Skeletal muscle satellite cell (primary cell): ENCODE results near the gene BEAN1.

Experiments used
- H3K27me3 ChIP-seq: 2 replicates; pipeline ENCODE4 v1.7.0; 2013; ENCODE audit warnings: low read length; ENCODE audit not compliant: control insufficient read depth, insufficient read depth
- H3K36me3 ChIP-seq: 2 replicates; pipeline ENCODE4 v1.7.0; 2013; ENCODE audit warnings: mild to moderate bottlenecking, control low read depth, low read length; ENCODE audit not compliant: insufficient read depth
- H3K4me1 ChIP-seq: 2 replicates; pipeline ENCODE4 v1.7.0; 2013; ENCODE audit warnings: low read length; ENCODE audit not compliant: control insufficient read depth, insufficient read depth
- H3K4me2 ChIP-seq: 2 replicates; pipeline ENCODE4 v1.7.0; 2013; ENCODE audit warnings: mild to moderate bottlenecking, low read length
- H3K4me3 ChIP-seq: 2 replicates; pipeline ENCODE4 v1.7.0; 2013; ENCODE audit warnings: low read length
- H3K9ac ChIP-seq: 2 replicates; pipeline ENCODE4 v1.7.0; 2013; ENCODE audit warnings: mild to moderate bottlenecking, low read depth, low read length, moderate library complexity
- H3K9me3 ChIP-seq: replicated peaks from 2 replicates; pipeline ENCODE4 v1.7.0; 2013; ENCODE audit warnings: mild to moderate bottlenecking, control low read depth, low read length

BEAN1 gene

GRCh38 chr16:66426112-66427035, 721 bp upstream of the BEAN1 start:
- Histone ChIP-seq H3K4me1 (peaks cover 21% of the 10 kb centered on the region), H3K36me3 (no peaks in the 10 kb centered on the region), H3K4me2 (peak overlapping the region; percentile 70), H3K4me3 (peak overlapping the region; percentile 51), H3K9ac (no peak overlapping the region), H3K9me3 (no peaks in the 10 kb centered on the region), H3K27me3 (peaks cover 62% of the 10 kb centered on the region)

DNA sequence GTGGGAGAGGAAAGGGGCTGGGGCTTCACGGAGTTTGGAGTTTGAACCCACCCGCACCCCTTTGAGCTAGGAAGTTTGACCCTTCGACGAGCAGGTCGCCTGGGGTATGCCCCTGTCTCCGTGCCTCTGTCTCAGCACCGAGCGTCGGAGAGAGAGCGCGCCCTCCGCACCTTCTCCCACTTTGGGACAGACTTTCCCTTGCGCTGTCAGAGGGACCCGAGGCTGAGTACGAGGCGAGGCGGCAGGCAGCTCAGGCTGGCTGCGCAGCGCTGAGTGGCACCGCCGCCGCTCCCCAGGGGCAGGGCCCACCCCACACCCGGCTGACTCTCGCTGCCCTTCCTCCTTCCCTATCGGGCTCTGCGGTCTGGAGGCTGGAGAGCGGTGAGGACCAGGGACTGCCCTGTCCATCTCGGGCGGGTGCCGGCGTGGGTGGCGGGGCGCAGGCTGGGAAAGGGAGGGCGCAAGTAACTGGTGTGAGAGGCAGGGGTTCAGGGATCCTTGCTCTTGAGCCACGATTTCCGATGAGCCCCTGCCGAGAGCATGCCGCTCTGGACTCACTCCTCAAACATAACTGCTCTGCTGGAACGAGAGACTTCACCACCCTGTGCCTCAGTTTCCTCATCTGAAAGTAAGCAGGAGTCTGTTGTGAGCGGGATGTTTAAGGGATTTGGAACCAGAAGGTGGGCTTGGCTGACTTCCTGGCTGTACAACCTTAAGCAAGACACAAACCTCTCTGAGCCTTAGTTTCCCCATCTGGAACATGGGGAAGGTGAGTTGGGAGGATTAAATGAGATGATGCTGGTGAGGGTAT, 981 bp downstream of the BEAN1 start:
- Histone ChIP-seq H3K4me1 (peaks cover 12% of the 10 kb centered on the region), H3K9ac (no peak overlapping the region), H3K4me2 (peak overlapping the region; percentile 71), H3K9me3 (no peaks in the 10 kb centered on the region), H3K27me3 (peaks cover 75% of the 10 kb centered on the region), H3K4me3 (peak overlapping the region; percentile 42), H3K36me3 (no peaks in the 10 kb centered on the region)

- H3K36me3 ChIP-seq = no peaks in the 10 kb centered on the region
- peaks cover 12% of the 10 kb centered on the region for H3K4me1 ChIP-seq
- H3K27me3 ChIP-seq = peaks cover 75% of the 10 kb centered on the region
- H3K9ac ChIP-seq = no peak overlapping the region
- H3K9me3 ChIP-seq = no peaks in the 10 kb centered on the region
- H3K4me2 ChIP-seq = no peak overlapping the region
- H3K4me3 ChIP-seq = no peak overlapping the region
These were observed 1.7 kb downstream of the BEAN1 start for GRCh38 chr16:66428682-66429251.

- Histone ChIP-seq H3K4me2 (no peak overlapping the region), H3K9me3 (no peaks in the 10 kb centered on the region), H3K36me3 (no peaks in the 10 kb centered on the region), H3K27me3 (peaks cover 71% of the 10 kb centered on the region), H3K4me3 (no peak overlapping the region), H3K4me1 (peaks cover 12% of the 10 kb centered on the region), H3K9ac (no peak overlapping the region)
These were observed 2.3 kb downstream of the BEAN1 start for GRCh38 chr16:66429290-66429962.

DNA sequence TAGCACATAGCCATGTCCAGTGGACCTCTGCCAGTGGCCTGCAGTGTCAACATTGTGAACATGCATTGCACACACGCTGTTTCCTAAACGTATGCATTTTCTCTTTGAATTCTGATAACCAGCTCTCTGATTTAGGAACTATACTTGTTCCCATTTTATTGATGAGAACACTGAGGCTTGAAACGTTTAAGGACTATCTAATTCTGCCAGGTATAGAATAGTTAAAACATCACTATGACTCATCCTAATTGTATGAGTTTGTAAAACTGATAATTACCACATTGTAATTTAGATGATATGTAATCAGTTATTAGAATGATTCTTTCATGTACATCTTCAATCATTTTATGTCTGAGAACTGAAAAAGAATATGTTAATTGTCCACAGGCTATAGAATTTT, 3.1 kb downstream of the BEAN1 start:
- peaks cover 70% of the 10 kb centered on the region for H3K27me3 ChIP-seq
- H3K4me2 ChIP-seq = no peak overlapping the region
- peaks cover 12% of the 10 kb centered on the region for H3K4me1 ChIP-seq
- H3K9ac ChIP-seq = no peak overlapping the region
- H3K9me3 ChIP-seq = no peaks in the 10 kb centered on the region
- no peak overlapping the region for H3K4me3 ChIP-seq
- H3K36me3 ChIP-seq = no peaks in the 10 kb centered on the region

GRCh38 chr16:66431760-66432159, 4.7 kb downstream of the BEAN1 start:
- Histone ChIP-seq H3K36me3 (no peaks in the 10 kb centered on the region), H3K4me1 (peaks cover 8% of the 10 kb centered on the region), H3K27me3 (peaks cover 59% of the 10 kb centered on the region), H3K9ac (no peak overlapping the region), H3K4me3 (no peak overlapping the region), H3K9me3 (no peaks in the 10 kb centered on the region), H3K4me2 (no peak overlapping the region)

GRCh38 chr16:66432429-66432828, 5.3 kb downstream of the BEAN1 start:
- Histone ChIP-seq H3K36me3 (no peaks in the 10 kb centered on the region), H3K9ac (no peak overlapping the region), H3K9me3 (no peaks in the 10 kb centered on the region), H3K4me1 (peaks cover 8% of the 10 kb centered on the region), H3K27me3 (peaks cover 58% of the 10 kb centered on the region), H3K4me2 (no peak overlapping the region), H3K4me3 (no peak overlapping the region)

DNA sequence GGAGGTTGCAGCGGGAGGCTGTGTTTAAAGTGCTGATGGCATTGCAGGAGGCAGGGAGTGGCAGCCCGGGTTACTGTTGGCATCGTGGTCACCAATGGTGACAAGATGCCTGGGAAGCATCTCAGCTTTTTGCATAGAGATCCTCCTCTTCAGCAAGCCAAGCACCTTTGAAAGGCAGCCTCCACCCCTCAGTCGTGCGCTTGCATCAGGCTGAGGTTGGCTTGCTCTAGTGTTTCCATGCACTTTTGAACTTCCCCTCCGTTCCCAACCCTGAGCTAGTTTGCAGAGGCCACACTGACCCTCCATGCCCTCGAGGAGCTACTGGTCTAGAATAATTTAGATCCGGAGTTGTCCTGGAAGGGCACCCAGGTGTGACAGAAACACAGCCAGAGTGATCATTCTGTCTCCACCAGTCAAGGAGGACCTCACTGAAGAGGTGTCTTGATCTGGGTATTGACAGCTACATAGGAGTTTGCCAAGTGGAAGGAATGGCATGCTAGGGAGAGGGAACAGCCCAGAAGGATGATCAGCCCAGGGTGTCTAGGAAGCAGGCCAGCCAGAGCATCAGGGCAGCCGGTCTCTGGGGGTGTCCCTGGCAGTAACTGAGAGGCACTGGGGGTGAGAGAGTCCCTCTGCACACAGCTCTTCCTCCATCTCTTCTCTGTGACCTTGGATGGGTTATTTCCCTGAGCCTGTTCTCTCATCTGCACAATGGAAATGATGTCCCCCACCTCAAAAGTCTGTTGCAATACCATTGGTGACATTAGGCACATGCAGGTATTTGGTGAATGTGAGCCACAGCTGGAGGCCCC, 7.7 kb downstream of the BEAN1 start:
- Histone ChIP-seq H3K4me3 (no peak overlapping the region), H3K9ac (no peak overlapping the region), H3K9me3 (no peaks in the 10 kb centered on the region), H3K27me3 (peaks cover 45% of the 10 kb centered on the region), H3K4me2 (no peak overlapping the region), H3K36me3 (no peaks in the 10 kb centered on the region), H3K4me1 (no peaks in the 10 kb centered on the region)

DNA sequence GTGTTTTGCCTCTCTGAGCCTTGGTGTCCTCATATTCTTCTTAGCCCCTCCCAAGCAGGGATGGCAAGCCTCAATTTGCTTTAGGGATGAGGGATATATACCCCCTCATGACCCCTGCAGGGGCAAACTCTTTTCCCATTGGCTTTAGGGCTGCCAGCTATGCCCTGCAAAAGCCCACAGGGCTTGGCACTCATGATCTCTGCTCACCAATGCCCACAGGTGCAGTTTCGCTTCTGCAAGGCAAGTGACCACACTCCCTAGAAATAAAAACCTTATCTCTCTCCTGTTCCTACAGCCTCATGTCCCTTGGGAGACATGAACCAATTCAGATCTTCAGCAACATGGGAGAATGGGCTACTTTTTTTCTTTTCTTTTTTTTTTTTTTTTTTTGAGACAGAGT, 8.8 kb downstream of the BEAN1 start:
- H3K27me3 ChIP-seq = peaks cover 41% of the 10 kb centered on the region

DNA sequence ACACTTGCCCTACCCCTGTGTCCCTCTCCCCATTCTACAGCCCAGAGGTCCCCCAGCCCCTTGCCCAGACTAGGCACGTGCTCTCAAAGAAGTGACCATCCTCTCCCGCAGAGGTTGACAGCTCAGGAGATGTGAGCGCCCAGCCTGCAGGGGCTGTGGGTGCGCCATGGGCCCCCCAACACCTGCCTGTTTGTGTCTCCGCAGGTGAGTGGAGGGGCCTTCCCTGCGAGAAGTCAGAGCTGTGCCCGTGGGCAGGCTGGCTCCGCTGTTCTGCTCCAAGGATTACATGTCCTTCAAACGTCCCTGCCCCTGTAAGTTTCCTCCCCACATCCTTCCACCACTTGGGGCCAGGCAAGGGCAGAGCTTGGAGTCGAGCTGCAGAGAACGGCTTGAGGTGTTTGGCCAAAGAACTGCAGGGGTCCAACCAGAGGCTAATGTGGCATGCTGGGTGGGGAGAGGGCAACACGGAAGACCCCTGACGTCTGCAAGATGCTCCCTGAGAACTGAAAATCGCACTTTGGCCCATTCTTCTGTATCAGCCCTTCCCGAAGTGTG, 10.4 kb downstream of the BEAN1 start:
- peaks cover 40% of the 10 kb centered on the region for H3K27me3 ChIP-seq
- H3K36me3 ChIP-seq = no peaks in the 10 kb centered on the region
- peaks cover 5% of the 10 kb centered on the region for H3K4me1 ChIP-seq
- H3K9me3 ChIP-seq = no peaks in the 10 kb centered on the region
- no peak overlapping the region for H3K4me3 ChIP-seq
- no peak overlapping the region for H3K4me2 ChIP-seq
- no peak overlapping the region for H3K9ac ChIP-seq

More for the DNA sequence above, 8.8 kb downstream of the BEAN1 start:
- Histone ChIP-seq H3K9ac (no peak overlapping the region), H3K4me1 (no peaks in the 10 kb centered on the region), H3K9me3 (no peaks in the 10 kb centered on the region), H3K4me3 (no peak overlapping the region), H3K4me2 (no peak overlapping the region), H3K36me3 (no peaks in the 10 kb centered on the region)
